Calu3 (cell line): ENCODE results near the gene HBEGF. TPM values are rescaled to one million over a fixed set of nuclear protein-coding genes. Genes with fewer than 3 reads are reported as not detected.

Experiments
- BruUV-seq: library from RNA; stranded (reverse); fragments of 400-500 nt; replicated peaks from 2 replicates; lab custom pipeline; 2021; lab: Mats Ljungman, UMichigan
- CTCF ChIA-PET: fragments of 300-600 bp; sonication (Branson Sonifier 250); formaldehyde crosslinking; loops from one replicate; lab custom pipeline; 2022; ENCODE audit warnings: antibody characterized with exemption; lab: Charles Lee
- DNase-seq: peaks from one replicate; pipeline ENCODE4 v3.0.0; 2022
- H3K27ac Mint-ChIP-seq: one replicate; pipeline ENCODE4 v1.8.0; 2022; ENCODE audit warnings: mixed read lengths; ENCODE audit not compliant: unreplicated experiment
- H3K27me3 Mint-ChIP-seq: one replicate; pipeline ENCODE4 v1.8.0; 2022; ENCODE audit warnings: mixed read lengths; ENCODE audit not compliant: unreplicated experiment
- H3K36me3 Mint-ChIP-seq: one replicate; pipeline ENCODE4 v1.8.0; 2022; ENCODE audit warnings: mild to moderate bottlenecking, moderate library complexity, mixed read lengths; ENCODE audit not compliant: insufficient read depth, unreplicated experiment
- H3K4me1 Mint-ChIP-seq: one replicate; pipeline ENCODE4 v1.8.0; 2022; ENCODE audit warnings: mild to moderate bottlenecking, low read depth, mixed read lengths; ENCODE audit not compliant: unreplicated experiment
- H3K4me3 Mint-ChIP-seq: one replicate; pipeline ENCODE4 v1.8.0; 2022; ENCODE audit warnings: mild to moderate bottlenecking, low read depth, moderate library complexity, mixed read lengths; ENCODE audit not compliant: unreplicated experiment
- H3K9me3 Mint-ChIP-seq: one replicate; pipeline ENCODE4 v1.8.0; 2022; ENCODE audit warnings: low read depth, mixed read lengths; ENCODE audit not compliant: unreplicated experiment
- CTCF ChIP-seq: fragments of 200-600 bp; IDR thresholded peaks from one replicate; pipeline ENCODE4 v1.8.0; 2022; ENCODE audit warnings: antibody characterized with exemption; ENCODE audit not compliant: unreplicated experiment
- intact Hi-C: fragments of 100-400 bp; cut with micrococcal nuclease; formaldehyde crosslinking; loops from one replicate; pipeline ENCODE4 v1.10.0; 2022; ENCODE audit not compliant: unreplicated experiment
- total RNA-seq: library from RNA; stranded (reverse); gene quantifications from 2 replicates; pipeline ENCODE4 v1.2.3, GENCODE V29; 2022

The HBEGF gene
- total RNA-seq, 1 experiment from 2014 or later: 7.2 TPM

- no TSS peak for BruUV-seq
- no peak overlapping the region for H3K27ac Mint-ChIP-seq
- no peak for TF ChIP-seq CTCF
- no peaks in the 10 kb centered on the region for H3K9me3 Mint-ChIP-seq
- intact Hi-C loops: no loop called here
- no peaks in the 10 kb centered on the region for H3K27me3 Mint-ChIP-seq
- H3K4me1 Mint-ChIP-seq: peaks cover 8% of the 10 kb centered on the region
- no peaks in the 10 kb centered on the region for H3K36me3 Mint-ChIP-seq
- H3K4me3 Mint-ChIP-seq: no peak overlapping the region
- CTCF ChIA-PET: interaction anchor here (0.6 to 0.8 kb wide), 3 partner anchors 25 to 1815 kb away, joined by 3 to 4 read pairs (median 3); no protein-coding TSS in a partner anchor
- no peak for DNase-seq
Observed at GRCh38 chr5:140388052-140388451, 41.6 kb upstream of the HBEGF start.

GRCh38 chr5:140383300-140383699 lies 36.9 kb upstream of the HBEGF start:
- Mint-ChIP-seq H3K36me3 (no peaks in the 10 kb centered on the region), H3K27ac (no peak overlapping the region), H3K4me1 (peaks cover 9% of the 10 kb centered on the region), H3K27me3 (no peaks in the 10 kb centered on the region), H3K9me3 (no peaks in the 10 kb centered on the region), H3K4me3 (no peak overlapping the region)
- DNase-seq: no peak
- intact Hi-C loops: no loop called here
- no TSS peak for BruUV-seq
- no peak for TF ChIP-seq CTCF
- CTCF ChIA-PET: interaction anchor here (0.7 to 1.0 kb wide), 2 partner anchors 46 to 1235 kb away, joined by 3 to 11 read pairs; no protein-coding TSS in a partner anchor

- Mint-ChIP-seq H3K4me3 (no peak overlapping the region), H3K27ac (no peak overlapping the region), H3K9me3 (no peaks in the 10 kb centered on the region), H3K36me3 (no peaks in the 10 kb centered on the region), H3K27me3 (no peaks in the 10 kb centered on the region), H3K4me1 (peaks cover 9% of the 10 kb centered on the region)
- intact Hi-C loops: no loop called here
- no peak for DNase-seq
- CTCF ChIA-PET: interaction anchor here (0.5 to 1.0 kb wide), 2 partner anchors 47 kb away, joined by 5 to 11 read pairs; no protein-coding TSS in a partner anchor
- no TSS peak for BruUV-seq
- TF ChIP-seq CTCF: no peak
Observed at GRCh38 chr5:140382866-140383265, 36.5 kb upstream of the HBEGF start.

GRCh38 chr5:140381972-140382371 lies 35.6 kb upstream of the HBEGF start:
- no peak overlapping the region for H3K27ac Mint-ChIP-seq
- TF ChIP-seq CTCF: no peak
- no peak for DNase-seq
- CTCF ChIA-PET: interaction anchor here (1.5 kb wide), 1 partner anchor 9 kb away, joined by 8 read pairs; no protein-coding TSS in a partner anchor
- H3K27me3 Mint-ChIP-seq: no peaks in the 10 kb centered on the region
- H3K4me1 Mint-ChIP-seq: peaks cover 9% of the 10 kb centered on the region
- no peaks in the 10 kb centered on the region for H3K9me3 Mint-ChIP-seq
- intact Hi-C loops: no loop called here
- BruUV-seq: no TSS peak
- H3K36me3 Mint-ChIP-seq: no peaks in the 10 kb centered on the region
- H3K4me3 Mint-ChIP-seq: no peak overlapping the region
